HG02870 (cell line): ENCODE results near the gene PTPRF.
"Not testable (repeated sequence)": the region's sequence is repeated elsewhere in the genome, so short reads cannot be mapped to it uniquely, and the experiment has no call there.

Source experiments
- ATAC-seq: cut with Tn5 transposase; IDR thresholded peaks from one replicate; pipeline ENCODE4 v1.9.1; 2021; ENCODE audit warnings: mild to moderate bottlenecking, moderate library complexity; ENCODE audit not compliant: unreplicated experiment

PTPRF gene

DNA sequence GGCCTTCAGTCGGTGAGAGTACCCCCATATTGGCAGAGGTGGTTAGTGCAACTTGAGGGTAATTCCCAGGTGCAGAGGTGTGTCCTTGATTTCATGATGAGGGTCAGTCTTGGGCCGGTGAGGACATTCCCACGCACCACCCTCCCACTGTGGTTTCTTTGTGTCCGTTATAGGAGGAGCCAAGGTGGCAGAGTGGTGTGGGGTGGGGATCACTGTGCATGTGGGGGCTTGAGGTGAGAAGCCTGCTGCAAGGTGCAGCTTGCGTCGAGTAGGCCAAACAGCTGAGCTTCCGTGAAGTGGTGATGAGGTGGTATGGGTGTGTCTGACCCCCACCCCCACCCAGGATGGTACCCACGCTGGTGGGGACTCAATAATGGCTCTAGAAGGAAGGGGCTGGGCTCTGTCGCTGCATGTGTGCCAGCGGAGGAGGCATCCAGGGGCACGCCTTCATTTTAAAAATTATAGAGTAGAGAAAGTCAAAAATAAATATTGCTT is 6.2 kb downstream of the PTPRF start:
- no peak for ATAC-seq

DNA sequence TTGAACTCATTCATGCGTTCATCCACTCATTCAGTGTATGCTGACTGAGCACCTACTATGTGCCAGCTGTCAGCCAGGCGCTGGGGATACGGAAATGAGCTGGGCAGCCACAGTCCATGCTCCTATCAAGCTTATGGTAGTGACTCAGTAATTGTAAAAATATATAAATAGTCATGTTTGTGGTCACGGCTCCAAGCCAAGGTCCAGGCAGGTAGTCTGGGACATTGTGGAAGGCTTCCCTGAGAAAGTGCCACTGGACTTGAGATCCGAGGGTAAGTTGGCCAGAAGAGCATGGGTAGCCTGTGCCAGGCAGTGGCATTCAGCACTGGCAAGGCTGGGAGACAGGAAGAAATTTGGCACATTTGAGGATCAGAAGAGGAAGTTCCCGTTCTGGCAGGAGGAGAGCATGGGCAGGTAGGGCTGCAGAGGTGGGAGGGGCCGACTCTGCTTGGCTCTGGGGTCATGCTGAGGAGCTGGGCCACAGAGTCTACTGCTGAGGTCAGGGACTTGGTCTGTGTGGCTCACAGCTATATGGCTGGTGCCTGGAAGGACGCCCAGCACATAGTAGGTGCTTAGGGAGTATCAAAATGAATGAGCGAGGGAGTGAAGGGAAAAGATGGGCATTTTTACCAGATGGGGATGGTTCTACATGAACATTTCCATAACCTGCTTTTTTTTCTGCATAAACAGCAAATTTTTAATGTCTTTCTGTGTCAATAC is 6.9 kb downstream of the PTPRF start:
- no peak for ATAC-seq

DNA sequence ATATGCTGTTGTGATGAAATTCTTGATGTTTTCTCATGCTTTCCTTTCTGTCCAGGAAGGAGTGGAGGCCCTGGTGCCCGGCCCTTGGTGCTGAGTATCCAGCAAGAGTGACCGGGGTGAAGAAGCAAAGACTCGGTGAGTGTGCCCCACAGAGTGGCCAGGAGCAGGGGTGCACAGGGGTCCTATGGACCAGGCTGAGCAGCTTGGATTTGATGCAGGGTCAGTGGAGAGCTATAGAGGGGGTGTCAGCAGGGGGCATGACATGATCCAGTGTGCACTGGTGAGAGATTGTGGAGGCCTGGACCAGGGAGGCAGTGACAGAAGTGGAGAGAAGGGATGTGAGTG is 7.4 kb downstream of the PTPRF start:
- no peak for ATAC-seq

DNA sequence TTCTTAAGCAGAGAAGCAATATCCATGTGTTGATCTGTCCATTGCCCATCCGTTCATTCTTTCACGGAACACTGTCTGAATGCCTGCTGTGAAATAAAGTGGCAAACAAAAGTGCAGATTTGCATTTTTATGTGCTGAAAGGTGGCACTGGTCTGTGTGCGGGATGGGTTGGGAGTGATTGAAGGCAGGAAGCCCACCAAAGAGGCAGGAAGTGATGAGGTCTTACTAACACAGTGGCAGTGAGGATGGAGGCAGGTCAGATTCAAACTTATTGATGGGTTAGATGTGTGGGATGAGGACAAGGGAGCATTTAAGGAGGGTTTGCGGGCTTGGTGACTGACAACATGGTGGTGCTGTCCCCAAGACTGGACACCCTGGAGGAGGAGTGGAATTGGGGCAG is 8.3 kb downstream of the PTPRF start:
- ATAC-seq, result no peak

DNA sequence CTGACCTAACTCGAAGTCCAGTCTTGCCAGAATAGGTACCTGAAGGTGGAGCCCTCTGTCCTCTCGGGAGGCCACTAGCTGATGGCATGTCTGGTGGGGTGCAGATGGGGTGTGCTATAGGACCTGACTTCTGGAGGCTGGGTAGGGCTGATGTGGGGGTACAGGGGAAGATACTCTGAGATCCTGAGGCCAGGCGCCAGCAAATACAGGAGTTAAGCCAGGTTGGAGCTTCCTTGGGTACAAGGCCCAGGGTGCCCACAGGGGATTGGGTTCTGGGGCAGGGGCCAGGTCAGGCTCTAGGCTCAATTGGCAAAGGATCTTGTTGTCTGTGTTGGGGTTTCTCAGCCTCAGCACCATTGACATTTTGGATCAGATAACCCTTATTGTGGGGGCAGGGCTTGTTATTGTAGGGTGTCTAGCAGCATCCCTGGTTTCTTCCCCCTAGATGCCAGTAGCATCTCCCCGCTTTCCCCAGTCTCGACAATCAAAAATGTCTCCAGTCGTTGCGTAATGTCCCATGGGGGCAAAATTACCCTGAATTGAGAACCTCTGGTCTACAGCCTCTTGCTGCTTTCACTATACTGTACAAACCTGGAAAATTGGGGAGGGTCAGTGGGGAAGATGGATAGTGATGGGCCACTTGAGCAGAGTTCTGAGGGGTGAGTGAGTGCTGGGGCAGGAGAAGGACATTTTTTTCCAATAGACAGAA is 9.2 kb downstream of the PTPRF start:
- ATAC-seq, result no peak

DNA sequence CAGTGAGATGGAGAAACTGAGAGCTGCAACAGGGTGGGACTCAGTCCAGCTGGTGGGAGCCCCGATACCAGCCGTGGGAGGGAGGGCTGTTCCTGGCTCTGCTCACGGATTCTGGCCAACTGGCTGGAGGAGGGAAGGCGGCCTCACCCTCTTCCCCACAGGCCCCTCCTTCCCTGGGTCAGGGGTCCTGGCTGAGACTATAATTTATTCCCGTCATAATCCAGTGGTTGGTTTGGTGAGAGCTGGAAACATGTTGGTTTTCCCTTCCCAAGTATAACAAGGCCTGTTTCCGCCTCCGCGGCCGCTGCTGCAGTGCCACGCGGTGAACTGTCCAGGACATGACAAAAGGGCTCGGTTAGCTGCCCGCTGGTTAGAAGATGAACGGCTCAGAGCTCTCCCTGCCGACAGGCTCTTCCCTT is 10.0 kb downstream of the PTPRF start:
- ATAC-seq, result no peak

DNA sequence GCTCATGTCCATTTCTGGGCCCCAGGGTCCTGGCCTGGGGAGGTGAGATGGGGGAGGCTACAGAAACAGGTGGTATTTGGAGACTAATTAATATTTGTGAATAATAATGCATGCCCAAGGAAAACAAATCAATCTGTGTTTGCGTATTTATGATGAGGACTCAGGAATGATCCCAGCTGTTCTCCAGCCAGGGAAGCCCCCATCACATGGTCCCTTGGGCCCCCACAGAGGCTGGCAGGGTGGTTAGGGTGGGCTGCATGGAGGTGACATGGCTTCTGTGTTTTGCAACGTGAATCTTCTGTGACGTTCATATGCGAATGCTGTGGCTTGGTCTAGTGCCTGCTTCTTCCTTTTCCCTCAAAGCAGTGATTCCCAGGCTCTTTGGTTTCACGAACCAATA is 10.5 kb downstream of the PTPRF start:
- no peak for ATAC-seq

DNA sequence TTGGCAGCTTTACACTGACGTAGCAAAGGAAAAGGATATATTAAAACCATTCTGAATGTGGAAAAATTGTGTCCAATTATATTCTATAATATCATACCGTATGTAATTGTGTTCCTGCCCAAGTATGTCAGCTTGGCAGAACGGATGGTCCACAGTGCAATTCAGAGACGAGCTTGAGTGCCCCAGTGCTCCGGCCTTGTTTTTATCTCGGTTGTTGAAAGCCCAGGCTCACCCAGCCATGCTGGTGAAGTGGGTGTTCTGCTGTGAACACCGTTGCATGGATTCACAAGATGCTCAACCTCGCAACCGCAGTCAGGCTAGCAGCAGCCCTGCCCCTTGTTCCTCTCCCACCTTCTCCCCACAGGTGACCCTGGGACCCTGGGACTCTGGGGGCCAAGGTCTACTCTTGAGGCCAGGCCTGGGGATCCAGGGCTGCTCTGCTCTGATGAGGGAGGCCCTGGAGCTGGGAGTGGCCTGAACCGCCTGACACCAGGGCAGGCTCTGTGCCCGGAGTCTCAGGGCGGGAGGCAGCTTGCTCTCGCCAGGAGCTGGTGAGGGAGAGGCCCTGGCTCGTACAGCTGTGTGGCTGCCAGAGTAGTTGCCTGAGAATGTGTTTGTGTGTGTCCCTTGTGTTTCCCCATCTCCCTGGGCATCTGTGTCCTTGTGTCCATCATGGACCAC is 11.2 kb downstream of the PTPRF start:
- ATAC-seq, result no peak

DNA sequence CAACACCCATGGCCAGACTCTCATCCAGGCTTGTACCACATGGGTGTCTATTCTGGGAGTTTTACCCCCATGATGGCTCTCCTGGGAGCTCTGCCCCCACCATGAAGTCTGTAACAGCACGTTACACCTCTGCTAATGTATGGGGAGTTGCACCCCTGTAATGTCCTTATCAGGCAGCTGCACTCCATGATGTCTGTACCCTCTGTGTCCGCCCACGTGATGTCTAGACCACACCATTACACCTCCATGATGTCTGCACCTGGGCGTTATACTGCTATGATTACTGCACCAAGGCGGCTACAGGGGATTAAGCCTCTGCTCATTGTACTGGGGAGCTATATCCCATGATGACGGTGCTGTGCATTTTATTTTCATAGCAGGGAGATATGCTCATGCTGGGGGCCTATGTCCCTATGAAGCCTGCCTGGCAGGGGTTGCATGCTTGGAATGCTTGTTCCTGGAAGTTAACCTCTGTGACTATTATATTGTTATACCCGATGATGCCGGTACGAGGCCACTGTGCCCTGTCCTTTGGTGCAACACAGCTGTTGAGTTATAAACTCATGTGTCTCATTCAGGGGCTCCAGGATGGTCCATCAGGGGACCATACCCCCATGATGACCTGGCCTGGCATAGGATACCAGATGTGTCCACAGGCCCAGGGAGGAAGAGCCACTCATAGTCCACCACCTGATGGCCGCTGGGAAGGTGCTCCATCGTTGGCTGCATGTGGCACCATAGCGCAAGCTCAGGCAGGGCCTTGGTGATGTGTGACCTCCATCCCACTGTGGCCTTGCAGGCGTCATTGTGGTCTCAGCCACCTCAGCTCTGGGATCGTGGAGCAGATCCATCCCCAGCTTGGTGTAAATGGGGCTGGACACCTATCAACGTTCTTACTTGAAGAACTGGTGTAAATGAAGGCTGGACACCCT is 12.1 kb downstream of the PTPRF start:
- no peak for ATAC-seq

DNA sequence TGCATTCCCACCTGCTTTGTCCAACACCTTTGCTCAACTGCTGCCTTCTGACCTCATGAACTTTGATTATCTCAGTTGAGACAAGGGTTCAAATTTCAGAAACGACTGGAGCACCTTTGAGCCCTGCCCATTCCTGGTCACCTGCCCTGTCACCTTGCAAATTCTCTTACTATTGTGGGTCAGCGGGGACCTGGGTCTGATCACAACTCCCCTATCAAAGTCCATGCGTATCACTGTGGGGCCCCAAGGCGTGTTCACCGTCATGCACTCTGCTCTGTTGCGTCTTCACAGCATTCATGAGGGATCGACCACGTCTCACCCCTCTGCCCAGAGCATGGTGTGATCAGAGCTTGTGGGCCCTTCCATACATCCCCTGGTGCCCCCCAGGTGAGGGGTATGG is 12.9 kb downstream of the PTPRF start:
- ATAC-seq, result no peak

DNA sequence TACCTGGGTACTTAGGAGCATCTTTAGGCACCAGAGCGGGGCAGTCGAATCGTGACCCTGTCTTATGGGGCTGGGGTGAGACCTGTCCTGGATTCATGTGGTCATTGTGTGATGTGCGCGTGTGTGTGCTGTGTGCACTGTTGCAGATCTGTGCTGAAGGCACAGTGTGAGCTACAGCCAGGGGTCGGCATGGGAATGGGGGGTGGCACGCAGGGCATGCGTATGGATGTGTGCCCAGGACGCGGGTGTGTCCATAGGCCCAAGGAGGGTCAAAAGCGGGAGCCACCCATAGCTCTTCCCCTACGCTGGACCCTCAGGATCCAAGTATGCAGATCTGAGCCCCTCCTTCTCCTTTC is 14.6 kb downstream of the PTPRF start:
- no peak for ATAC-seq

DNA sequence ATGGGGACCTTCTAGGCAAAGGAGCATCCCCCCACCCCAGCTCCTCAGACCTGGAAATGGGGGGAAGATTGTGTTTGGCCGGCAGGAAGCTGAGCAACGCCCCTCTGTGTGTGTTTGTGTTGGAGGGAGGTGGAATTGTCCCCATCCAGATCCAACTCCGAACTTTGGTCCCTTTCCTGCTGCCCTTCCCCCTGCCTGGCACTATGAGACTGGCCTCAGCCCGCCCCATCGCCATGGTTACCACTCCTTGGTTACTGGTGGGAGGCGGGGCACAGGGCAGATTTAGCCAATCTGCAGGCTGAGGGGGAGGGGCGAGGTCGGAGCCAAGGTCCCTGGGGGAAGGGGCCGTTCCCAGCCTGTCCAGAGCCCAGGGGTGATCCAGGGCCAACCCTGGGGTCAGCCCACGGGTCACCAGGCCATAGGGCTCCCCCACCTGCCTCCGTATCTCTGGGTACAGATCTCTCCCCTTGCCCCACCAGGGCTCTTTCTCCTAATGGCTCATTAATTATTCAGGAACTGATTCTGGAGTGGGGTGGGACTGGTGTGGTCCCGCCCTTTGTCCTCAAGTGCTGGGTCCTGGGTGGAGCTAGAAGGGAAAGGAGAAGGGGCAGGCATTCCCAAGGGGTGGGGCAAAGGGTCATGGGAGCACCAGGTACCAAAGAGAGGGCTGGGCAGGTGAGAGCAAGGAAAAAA is 15.2 kb downstream of the PTPRF start:
- no peak for ATAC-seq

DNA sequence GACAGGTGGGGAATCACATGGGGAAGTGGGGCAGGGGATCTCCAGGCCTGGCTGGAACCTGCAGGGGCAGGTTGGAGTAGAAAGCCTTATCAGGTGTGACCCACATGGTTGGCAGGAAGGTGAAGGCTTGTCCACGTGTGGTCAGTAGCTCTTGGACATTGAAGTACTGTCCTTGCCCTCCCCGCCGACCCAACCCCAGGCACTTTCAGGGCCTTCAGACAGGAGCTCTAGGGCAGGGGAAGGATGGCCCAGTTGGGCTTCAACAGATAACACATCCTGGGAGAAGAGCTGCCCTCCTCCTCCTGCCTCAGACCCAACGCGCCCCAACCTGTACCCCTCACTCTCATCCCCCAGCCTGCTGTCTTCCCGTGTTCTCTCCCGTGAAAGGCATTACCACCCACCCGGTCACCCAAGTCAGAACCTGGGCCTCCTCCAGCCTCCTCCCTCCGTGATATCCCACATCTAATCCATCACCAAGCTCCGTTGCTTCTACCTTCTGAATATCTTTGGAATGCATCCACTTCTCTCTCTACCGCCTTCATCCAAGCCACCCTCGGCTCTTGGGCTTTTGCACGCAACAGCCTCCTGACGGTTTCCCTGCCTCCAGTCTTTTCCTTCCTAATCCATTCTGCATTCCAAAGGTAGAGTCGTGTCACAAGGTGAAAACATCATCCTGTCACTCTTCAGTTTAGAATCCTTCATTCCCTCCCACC is 15.9 kb downstream of the PTPRF start:
- ATAC-seq, result no peak

DNA sequence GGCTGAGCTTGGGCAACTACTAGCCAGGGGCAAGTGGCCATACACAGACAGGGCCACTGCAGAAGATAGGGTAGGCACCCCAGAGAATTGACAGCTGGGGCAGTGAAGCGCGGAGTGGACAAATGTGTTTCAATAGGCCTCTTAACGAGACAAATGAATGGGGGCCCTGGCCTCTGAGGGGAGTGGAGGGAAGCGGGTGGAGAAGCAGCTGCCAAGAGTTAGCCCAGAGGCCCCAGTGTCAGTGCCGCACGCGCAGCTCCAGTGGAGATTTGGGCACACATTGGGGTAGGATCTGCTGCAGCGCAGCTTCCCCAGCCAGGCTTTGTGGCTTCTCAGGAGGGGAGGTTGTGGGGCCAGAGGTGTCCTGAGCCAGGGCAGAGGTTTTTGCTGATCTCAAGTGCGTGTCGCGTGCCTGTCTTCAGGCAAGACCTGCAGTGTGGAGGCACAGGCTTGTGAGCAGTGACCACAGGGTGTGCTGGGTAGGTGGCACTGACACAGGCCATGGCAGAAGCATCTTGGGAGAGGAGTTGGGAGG is 16.9 kb downstream of the PTPRF start:
- ATAC-seq, result no peak

DNA sequence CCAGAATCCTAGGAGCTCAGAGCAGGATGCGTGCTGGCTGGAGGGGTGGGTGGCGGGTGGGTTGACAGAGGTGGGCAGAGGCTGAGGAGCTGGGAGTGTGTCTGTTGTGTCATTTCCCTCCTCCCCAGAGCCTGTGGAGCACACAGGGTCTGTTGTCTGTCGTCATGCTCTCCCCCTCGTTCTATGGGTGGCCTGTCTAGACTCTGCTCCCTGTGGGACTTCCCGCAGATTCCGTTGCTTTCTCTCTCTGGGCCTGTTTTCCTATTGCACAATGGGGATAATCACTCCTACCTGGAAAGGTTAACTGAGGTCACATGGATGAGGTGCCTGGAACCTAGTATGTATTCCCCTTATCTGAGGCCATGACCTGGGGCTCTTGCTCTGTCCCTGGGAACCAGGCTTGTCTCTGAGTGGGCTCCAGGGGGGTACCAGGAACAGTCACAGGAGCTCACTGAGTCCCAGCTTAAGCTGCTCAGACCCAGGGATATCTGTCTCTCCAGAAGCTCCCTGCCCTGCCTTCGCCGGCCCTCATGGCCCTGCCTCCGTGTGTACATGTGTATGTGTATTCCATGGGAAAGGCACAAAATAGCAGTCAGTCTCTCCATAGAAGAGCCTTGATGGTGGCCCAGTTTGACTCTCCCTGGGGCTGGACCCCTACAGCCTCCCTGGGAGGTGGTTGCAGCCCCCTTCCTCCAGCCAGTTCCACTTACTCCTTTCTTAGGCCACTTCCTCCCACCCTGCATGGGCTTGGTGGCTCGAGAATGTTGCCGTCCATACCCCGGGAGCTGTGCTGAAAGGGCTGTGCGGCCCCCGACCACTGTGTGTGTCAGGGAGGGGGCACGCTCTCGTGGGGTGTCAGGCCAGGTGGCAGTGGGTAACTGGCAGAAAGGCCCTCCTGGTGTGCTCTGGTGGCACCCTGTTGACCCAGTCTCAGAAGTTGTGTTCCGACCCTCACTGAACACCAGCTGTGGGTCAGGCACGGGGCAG is 17.9 kb downstream of the PTPRF start:
- ATAC-seq, result no peak

DNA sequence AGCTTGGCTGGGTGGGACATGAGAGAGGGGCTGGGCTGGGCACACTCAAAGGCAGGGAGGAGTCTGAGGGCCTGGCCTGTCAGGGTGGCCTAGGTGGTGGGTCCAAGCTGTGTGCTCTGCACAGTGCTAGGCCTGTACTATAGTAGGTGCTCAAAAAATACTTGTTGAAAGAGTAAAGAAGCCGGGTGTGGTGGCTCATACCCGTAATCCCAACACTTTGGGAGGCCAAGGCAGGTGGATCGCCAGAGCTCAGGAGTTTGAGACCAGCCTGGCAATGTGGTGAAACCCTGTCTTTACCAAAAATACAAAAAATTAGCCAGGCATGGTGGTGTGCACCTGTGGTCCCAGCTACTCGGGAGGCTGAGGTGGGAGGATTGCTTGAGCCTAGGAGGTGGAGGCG is 18.7 kb downstream of the PTPRF start:
- ATAC-seq, result not testable (repeated sequence)

DNA sequence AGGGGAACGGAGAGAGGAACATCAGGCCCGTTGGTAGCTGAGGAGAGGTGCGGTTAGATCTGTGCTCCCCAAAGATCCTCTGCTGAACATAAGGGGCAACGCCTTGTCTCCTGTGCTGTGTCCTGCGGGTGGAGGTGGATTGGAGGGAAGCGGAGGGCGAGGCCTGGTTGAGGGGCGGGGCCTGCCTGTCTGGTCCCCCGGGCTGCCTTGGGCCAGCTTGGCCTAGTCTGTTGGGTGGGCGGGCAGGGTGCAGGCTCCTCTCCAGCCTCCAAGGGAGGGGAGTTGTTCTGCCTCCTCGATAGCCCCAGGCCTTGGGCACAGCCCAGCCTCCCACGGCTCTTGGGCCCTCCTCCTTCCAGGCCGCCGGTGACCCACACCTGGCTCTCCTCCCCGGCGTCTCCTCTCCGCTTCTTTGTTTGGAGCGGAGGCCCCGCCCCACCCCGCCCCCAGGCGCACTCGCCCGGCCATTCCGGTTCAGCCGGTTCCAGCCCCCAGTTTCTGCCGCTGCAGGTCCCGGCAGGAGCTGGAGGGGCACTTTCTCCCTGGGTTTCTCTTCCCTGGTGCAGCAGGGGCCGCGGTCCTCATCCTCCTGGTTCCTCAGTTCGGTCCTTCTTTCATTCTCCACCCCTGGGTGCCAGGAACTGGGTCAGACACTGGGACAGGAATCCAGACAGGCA is 19.4 kb downstream of the PTPRF start:
- ATAC-seq, result no peak
